SK-N-MC (cell line): ENCODE results near the gene VOPP1.

Source experiments
- DNase-seq: peaks from one replicate; pipeline ENCODE4 v3.0.0-alpha.2; 2011; ENCODE audit warnings: low read depth, low spot score
- H3K27ac ChIP-seq: fragments of 200-600 bp; sonication (generic); 2 replicates; pipeline ENCODE4 v1.5.1; 2016; ENCODE audit warnings: mixed run types
- H3K36me3 ChIP-seq: fragments of 200-600 bp; sonication (generic); 2 replicates; pipeline ENCODE4 v1.6.1; 2017; ENCODE audit warnings: antibody characterized with exemption, low read length, mixed read lengths; ENCODE audit not compliant: insufficient read depth
- H3K4me3 ChIP-seq: fragments of 200-600 bp; sonication (generic); 2 replicates; pipeline ENCODE4 v1.5.1; 2016
- H3K9ac ChIP-seq: fragments of 200-600 bp; sonication (generic); 2 replicates; pipeline ENCODE4 v1.8.0; 2017; ENCODE audit warnings: mixed run types, mixed read lengths; ENCODE audit not compliant: insufficient read length
- H3K9me3 ChIP-seq: fragments of 200-600 bp; sonication (generic); 2 replicates; pipeline ENCODE4 v1.6.1; 2017; ENCODE audit warnings: low read depth, mild to moderate bottlenecking, antibody characterized with exemption, low read length, moderate library complexity, mixed read lengths
- EZH2 ChIP-seq: fragments of 200-600 bp; sonication (generic); IDR thresholded peaks from one replicate; pipeline ENCODE4 v1.6.1; 2017; ENCODE audit warnings: antibody characterized with exemption
- FOXP2 ChIP-seq: optimal IDR thresholded peaks from 2 replicates; pipeline ENCODE3; 2011; ENCODE audit warnings: mild to moderate bottlenecking, moderate library complexity; ENCODE audit not compliant: insufficient read depth; ENCODE audit errors: extremely low read length, control extremely low read depth
- POLR2AphosphoS5 ChIP-seq: IDR thresholded peaks from 2 replicates; pipeline ENCODE4 v1.6.1; 2012; ENCODE audit warnings: mild to moderate bottlenecking, low read depth, low read length, borderline replicate concordance

Gene VOPP1

GRCh38 chr7:55439627-55440026, 132.7 kb downstream of the VOPP1 start:
- DNase-seq, result no peak

DNA sequence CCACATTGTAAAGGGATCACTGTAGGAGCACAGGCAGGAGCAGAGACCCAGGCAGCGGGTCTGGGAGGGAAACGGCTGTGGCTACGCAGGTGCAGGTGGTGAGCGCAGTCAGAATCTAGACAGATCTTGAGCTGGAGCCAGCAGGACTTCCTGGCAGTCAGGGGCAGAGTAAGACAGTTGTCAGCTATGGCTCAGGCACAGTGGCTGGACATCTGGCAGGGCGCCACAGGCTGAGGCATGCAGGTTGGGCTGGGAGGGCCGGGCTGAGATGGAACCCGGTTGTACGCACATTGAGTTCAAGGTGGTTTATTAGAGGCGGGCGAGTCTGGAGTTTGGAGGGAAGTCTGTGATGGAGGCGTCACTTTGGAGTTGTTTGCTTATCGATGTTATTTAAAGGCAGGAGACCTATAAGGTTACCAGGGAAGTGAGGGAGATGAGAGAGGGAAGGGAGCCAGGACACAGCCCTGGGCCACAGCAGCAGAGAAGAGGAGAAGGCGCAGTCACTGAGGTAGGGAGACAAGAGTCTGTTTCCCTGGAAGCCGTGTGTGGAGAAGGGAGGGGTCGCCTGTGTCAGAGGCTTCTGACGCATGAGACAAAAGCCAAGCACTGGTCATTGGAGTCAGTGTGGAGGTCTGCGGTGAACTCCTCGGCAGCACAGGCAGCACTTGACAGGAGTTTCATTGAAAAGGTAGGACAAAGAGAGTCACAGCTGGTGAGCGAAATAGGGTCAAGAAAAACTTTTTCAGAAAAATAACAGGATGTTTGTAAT, 133.4 kb downstream of the VOPP1 start:
- no peak for DNase-seq
- no peak overlapping the region for H3K27ac ChIP-seq
- TF ChIP-seq EZH2 (no peak), POLR2AphosphoS5 (no peak), FOXP2 (no peak)
- no peaks in the 10 kb centered on the region for H3K36me3 ChIP-seq
- H3K4me3 ChIP-seq, result no peak overlapping the region
- H3K9me3 ChIP-seq, result no peaks in the 10 kb centered on the region
- H3K9ac ChIP-seq, result no peak overlapping the region

More at GRCh38 chr7:55439627-55440026, 132.7 kb downstream of the VOPP1 start:
- no peak overlapping the region for H3K4me3 ChIP-seq
- no peak overlapping the region for H3K9ac ChIP-seq
- H3K27ac ChIP-seq, result no peak overlapping the region
- H3K36me3 ChIP-seq, result no peaks in the 10 kb centered on the region
- H3K9me3 ChIP-seq, result no peaks in the 10 kb centered on the region
- TF ChIP-seq POLR2AphosphoS5 (no peak), FOXP2 (no peak), EZH2 (no peak)

DNA sequence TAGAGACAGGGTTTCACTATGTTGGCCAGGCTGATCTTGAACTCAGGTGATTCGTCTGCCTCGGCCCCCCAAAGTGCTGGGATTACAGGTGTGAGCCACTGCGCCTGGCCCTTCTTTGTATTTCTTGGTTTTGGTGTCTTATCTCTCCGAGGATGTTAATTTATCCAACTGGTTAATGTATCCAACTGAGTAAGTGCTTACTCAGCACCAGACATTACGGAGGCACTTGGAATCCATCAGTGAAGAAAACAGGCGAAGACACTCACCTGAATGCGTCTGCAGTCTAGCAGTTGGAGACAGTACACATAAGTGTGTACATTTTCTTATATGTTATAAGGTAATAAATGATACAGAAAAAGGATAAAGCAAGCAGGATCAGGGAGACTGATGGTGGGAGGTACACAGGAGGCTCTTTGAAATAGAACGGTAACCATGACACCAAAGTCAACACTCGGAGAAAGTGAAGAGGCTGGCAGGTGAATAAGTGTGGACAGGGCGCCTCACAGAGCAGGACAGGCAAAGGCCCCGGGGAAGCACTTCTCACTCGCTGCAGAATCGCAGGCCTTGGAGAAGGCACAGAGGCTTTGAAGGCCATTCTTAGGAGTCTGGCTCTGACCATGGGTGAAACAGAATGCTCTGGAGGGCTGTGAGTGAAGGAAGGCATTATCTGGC, 134.1 kb downstream of the VOPP1 start:
- no peaks in the 10 kb centered on the region for H3K36me3 ChIP-seq
- no peak for DNase-seq
- H3K4me3 ChIP-seq, result no peak overlapping the region
- no peak overlapping the region for H3K9ac ChIP-seq
- no peaks in the 10 kb centered on the region for H3K9me3 ChIP-seq
- no peak overlapping the region for H3K27ac ChIP-seq
- TF ChIP-seq POLR2AphosphoS5 (no peak), FOXP2 (no peak), EZH2 (no peak)

GRCh38 chr7:55437375-55437774, 134.9 kb downstream of the VOPP1 start:
- Histone ChIP-seq H3K4me3 (no peak overlapping the region), H3K27ac (no peak overlapping the region), H3K9me3 (no peaks in the 10 kb centered on the region), H3K9ac (no peak overlapping the region), H3K36me3 (no peaks in the 10 kb centered on the region)
- TF ChIP-seq EZH2, result no peak
- no peak for TF ChIP-seq FOXP2
- no peak for TF ChIP-seq POLR2AphosphoS5
- DNase-seq, result no peak

GRCh38 chr7:55436457-55436856, 135.8 kb downstream of the VOPP1 start:
- Histone ChIP-seq H3K9ac (no peak overlapping the region), H3K27ac (no peak overlapping the region), H3K9me3 (no peaks in the 10 kb centered on the region), H3K4me3 (no peak overlapping the region), H3K36me3 (no peaks in the 10 kb centered on the region)
- TF ChIP-seq POLR2AphosphoS5 (no peak), EZH2 (no peak), FOXP2 (no peak)
- DNase-seq, result no peak

DNA sequence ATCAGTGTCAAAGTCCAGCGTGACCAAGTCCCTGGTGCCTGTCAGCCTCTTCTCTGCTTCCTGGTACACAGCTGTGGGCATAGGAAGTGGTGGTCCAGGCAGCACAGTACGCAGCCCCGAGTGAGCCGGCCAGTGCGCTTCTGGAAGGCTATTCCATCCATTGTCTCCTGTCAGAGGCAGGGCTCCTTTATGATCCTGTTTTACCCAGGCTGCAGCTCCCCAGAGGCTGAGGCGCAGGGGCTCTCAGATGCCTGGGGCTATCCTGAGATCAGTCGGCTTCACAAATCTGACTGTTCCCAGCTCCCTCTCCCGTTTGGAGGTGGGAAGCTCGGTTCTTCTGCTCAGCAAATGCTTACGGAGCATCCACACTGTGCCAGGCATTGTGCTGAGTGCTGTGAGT, 136.8 kb downstream of the VOPP1 start:
- no peak for DNase-seq
- Histone ChIP-seq H3K9ac (no peak overlapping the region), H3K36me3 (no peaks in the 10 kb centered on the region), H3K4me3 (no peak overlapping the region), H3K27ac (no peak overlapping the region), H3K9me3 (no peaks in the 10 kb centered on the region)
- no peak for TF ChIP-seq POLR2AphosphoS5
- TF ChIP-seq EZH2, result no peak
- no peak for TF ChIP-seq FOXP2

GRCh38 chr7:55432939-55433784, 139.1 kb downstream of the VOPP1 start:
- Histone ChIP-seq H3K9ac (no peak overlapping the region), H3K4me3 (no peak overlapping the region), H3K9me3 (no peaks in the 10 kb centered on the region), H3K36me3 (no peaks in the 10 kb centered on the region), H3K27ac (no peak overlapping the region)
- DNase-seq, result no peak
- TF ChIP-seq POLR2AphosphoS5 (no peak), EZH2 (no peak)

- no peak for TF ChIP-seq POLR2AphosphoS5
- no peak for TF ChIP-seq FOXP2
- no peak for TF ChIP-seq EZH2
- Histone ChIP-seq H3K9me3 (no peaks in the 10 kb centered on the region), H3K4me3 (no peak overlapping the region), H3K36me3 (no peaks in the 10 kb centered on the region), H3K27ac (no peak overlapping the region), H3K9ac (no peak overlapping the region)
- no peak for DNase-seq
Observed at GRCh38 chr7:55432506-55432905, 139.8 kb downstream of the VOPP1 start.
